IMR-90 (cell line): ENCODE measurements around the gene AP2B1.

Source experiments
- BHLHE40 ChIP-seq: fragments of 150-350 bp; IDR thresholded peaks from 2 replicates; pipeline ENCODE4 v1.6.1; 2016; ENCODE audit warnings: mild to moderate bottlenecking, low read depth, low read length
- CEBPB ChIP-seq: IDR thresholded peaks from 2 replicates; pipeline ENCODE4 v1.6.1; 2012; ENCODE audit warnings: low read depth, low read length, improper control_type of control experiment
- CTCF ChIP-seq: conservative IDR thresholded peaks from 2 replicates; pipeline ENCODE4 v1.5.1; 2012; ENCODE audit warnings: mild to moderate bottlenecking, low read depth, low read length, improper control_type of control experiment
- ELK1 ChIP-seq: fragments of 150-350 bp; IDR thresholded peaks from 2 replicates; pipeline ENCODE4 v1.6.1; 2016; ENCODE audit warnings: low read depth, mild to moderate bottlenecking, low read length, moderate library complexity, borderline replicate concordance
- MAFK ChIP-seq: IDR thresholded peaks from 2 replicates; pipeline ENCODE4 v1.6.1; 2012; ENCODE audit warnings: low read depth, low read length, improper control_type of control experiment
- MAZ ChIP-seq: IDR thresholded peaks from 2 replicates; pipeline ENCODE4 v1.6.1; 2012; ENCODE audit warnings: low read depth, mild to moderate bottlenecking, low read length, improper control_type of control experiment, moderate library complexity, borderline replicate concordance
- MXI1 ChIP-seq: IDR thresholded peaks from 2 replicates; pipeline ENCODE4 v1.6.1; 2012; ENCODE audit warnings: low read depth, mild to moderate bottlenecking, low read length, moderate library complexity, borderline replicate concordance
- NFE2L2 ChIP-seq: fragments of 150-350 bp; IDR thresholded peaks from 2 replicates; pipeline ENCODE4 v1.6.1; 2016; ENCODE audit warnings: low read depth, mild to moderate bottlenecking, low read length
- POLR2A ChIP-seq: IDR thresholded peaks from 2 replicates; pipeline ENCODE4 v1.6.1; 2012; ENCODE audit warnings: mild to moderate bottlenecking, low read depth, low read length
- RAD21 ChIP-seq: IDR thresholded peaks from 2 replicates; pipeline ENCODE4 v1.6.1; 2012; ENCODE audit warnings: low read length, improper control_type of control experiment
- RCOR1 ChIP-seq: IDR thresholded peaks from 2 replicates; pipeline ENCODE4 v1.6.1; 2012; ENCODE audit warnings: mild to moderate bottlenecking, low read length, improper control_type of control experiment; ENCODE audit not compliant: insufficient replicate concordance
- RFX5 ChIP-seq: IDR thresholded peaks from 2 replicates; pipeline ENCODE4 v1.8.0; 2012; ENCODE audit warnings: low read depth, mild to moderate bottlenecking, low read length, moderate library complexity
- SMC3 ChIP-seq: fragments of 150-350 bp; IDR thresholded peaks from 2 replicates; pipeline ENCODE4 v1.6.1; 2016; ENCODE audit warnings: low read depth, mild to moderate bottlenecking, antibody characterized with exemption, low read length, moderate library complexity
- USF2 ChIP-seq: fragments of 150-350 bp; IDR thresholded peaks from 2 replicates; pipeline ENCODE4 v1.6.1; 2017; ENCODE audit warnings: mild to moderate bottlenecking, antibody characterized with exemption, low read length, low read depth

GRCh38 chr17:35775583-35775982 lies 188.5 kb downstream of the AP2B1 start:
- TF ChIP-seq CTCF = no peak
- no peak for TF ChIP-seq MAZ
- TF ChIP-seq MXI1 = no peak
- no peak for TF ChIP-seq POLR2A
- TF ChIP-seq RFX5 = no peak
- TF ChIP-seq MAFK = no peak
- TF ChIP-seq ELK1 = no peak
- TF ChIP-seq SMC3 = no peak
- TF ChIP-seq RAD21 = no peak
- TF ChIP-seq BHLHE40 = no peak
- no peak for TF ChIP-seq CEBPB
- no peak for TF ChIP-seq NFE2L2
- no peak for TF ChIP-seq USF2
- TF ChIP-seq RCOR1 = no peak
